C4-2B (cell line): ENCODE data around the gene FCGR3A.

Experiments used
- ZFX ChIP-seq: fragments of 450-650 bp; IDR thresholded peaks from 2 replicates; pipeline ENCODE4 v1.6.1; 2017
- TF ChIP-seq, protein P1 (sequence below): fragments of 450-650 bp; conservative IDR thresholded peaks from 2 replicates; pipeline ENCODE4 v1.5.1; 2017; ENCODE audit warnings: mild to moderate bottlenecking

DNA sequence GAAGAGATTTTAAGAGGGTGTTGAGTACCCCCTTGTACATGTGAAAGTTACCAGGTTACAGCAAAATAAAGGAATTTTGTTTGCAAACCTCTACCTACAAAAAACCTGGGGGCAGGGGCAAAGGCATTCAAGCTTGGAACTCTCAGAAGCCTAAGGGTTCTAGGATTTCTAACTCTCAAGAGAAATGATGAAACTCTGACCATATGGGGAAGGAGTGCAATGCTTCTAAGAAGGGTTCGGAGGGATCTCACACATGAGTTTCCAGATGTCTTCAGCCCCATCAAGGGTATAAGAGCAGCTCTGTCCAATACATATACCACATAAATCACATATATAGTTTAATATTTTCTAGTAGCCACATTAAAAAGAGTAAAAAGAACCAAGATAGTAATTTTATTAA is 51.7 kb downstream of the FCGR3A start:
- TF ChIP-seq, protein P1, sequence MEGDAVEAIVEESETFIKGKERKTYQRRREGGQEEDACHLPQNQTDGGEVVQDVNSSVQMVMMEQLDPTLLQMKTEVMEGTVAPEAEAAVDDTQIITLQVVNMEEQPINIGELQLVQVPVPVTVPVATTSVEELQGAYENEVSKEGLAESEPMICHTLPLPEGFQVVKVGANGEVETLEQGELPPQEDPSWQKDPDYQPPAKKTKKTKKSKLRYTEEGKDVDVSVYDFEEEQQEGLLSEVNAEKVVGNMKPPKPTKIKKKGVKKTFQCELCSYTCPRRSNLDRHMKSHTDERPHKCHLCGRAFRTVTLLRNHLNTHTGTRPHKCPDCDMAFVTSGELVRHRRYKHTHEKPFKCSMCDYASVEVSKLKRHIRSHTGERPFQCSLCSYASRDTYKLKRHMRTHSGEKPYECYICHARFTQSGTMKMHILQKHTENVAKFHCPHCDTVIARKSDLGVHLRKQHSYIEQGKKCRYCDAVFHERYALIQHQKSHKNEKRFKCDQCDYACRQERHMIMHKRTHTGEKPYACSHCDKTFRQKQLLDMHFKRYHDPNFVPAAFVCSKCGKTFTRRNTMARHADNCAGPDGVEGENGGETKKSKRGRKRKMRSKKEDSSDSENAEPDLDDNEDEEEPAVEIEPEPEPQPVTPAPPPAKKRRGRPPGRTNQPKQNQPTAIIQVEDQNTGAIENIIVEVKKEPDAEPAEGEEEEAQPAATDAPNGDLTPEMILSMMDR = no peak
- no peak for TF ChIP-seq ZFX
